COR-L47 (cell line): ENCODE measurements around the gene NCKAP5.

ENCODE experiments used
- DNase-seq: peaks from one replicate; lab custom pipeline; 2025; lab: John Stamatoyannopoulos, UW

NCKAP5 gene

GRCh38 chr2:133204421-133204820 is 363.8 kb downstream of the NCKAP5 start:
- no peak for DNase-seq

GRCh38 chr2:133200684-133201421 is 367.4 kb downstream of the NCKAP5 start:
- no peak for DNase-seq

- no peak for DNase-seq
Observed at GRCh38 chr2:133198678-133199077, 369.6 kb downstream of the NCKAP5 start.

- DNase-seq, result no peak
Observed at GRCh38 chr2:133197156-133197555, 371.1 kb downstream of the NCKAP5 start.

- DNase-seq, result no peak
Observed at GRCh38 chr2:133194777-133195335, 373.4 kb downstream of the NCKAP5 start.

GRCh38 chr2:133194362-133194655 is 374.0 kb downstream of the NCKAP5 start:
- no peak for DNase-seq

GRCh38 chr2:133193544-133194361 is 374.5 kb downstream of the NCKAP5 start:
- DNase-seq, result no peak

GRCh38 chr2:133192028-133192427 is 376.2 kb downstream of the NCKAP5 start:
- no peak for DNase-seq

GRCh38 chr2:133177196-133177595 is 391.1 kb downstream of the NCKAP5 start:
- no peak for DNase-seq

GRCh38 chr2:133175926-133176325 is 392.3 kb downstream of the NCKAP5 start:
- DNase-seq, result no peak

GRCh38 chr2:133173224-133173623 is 395.0 kb downstream of the NCKAP5 start:
- no peak for DNase-seq

GRCh38 chr2:133171393-133172004 is 396.8 kb downstream of the NCKAP5 start:
- no peak for DNase-seq

GRCh38 chr2:133169274-133169912 is 398.9 kb downstream of the NCKAP5 start:
- DNase-seq, result no peak

- no peak for DNase-seq
Observed at GRCh38 chr2:133167990-133168389, 400.3 kb downstream of the NCKAP5 start.

GRCh38 chr2:133167223-133167622 is 401.0 kb downstream of the NCKAP5 start:
- DNase-seq, result no peak

GRCh38 chr2:133166031-133166430 is 402.2 kb downstream of the NCKAP5 start:
- no peak for DNase-seq

GRCh38 chr2:133163111-133163510 is 405.2 kb downstream of the NCKAP5 start:
- no peak for DNase-seq

GRCh38 chr2:133158442-133158841 is 409.8 kb downstream of the NCKAP5 start:
- DNase-seq, result no peak

- no peak for DNase-seq
Observed at GRCh38 chr2:133158024-133158423, 410.2 kb downstream of the NCKAP5 start.

- no peak for DNase-seq
Observed at GRCh38 chr2:133157141-133157540, 411.1 kb downstream of the NCKAP5 start.

- no peak for DNase-seq
Observed at GRCh38 chr2:133152801-133153200, 415.5 kb downstream of the NCKAP5 start.

GRCh38 chr2:133148187-133148586 is 420.1 kb downstream of the NCKAP5 start:
- DNase-seq, result no peak
